ENCODE results near the gene TNS1.

GRCh38 chr2:217803653-217803960 lies 199.2 kb downstream of the TNS1 start:
- TF ChIP-seq, protein P1, sequence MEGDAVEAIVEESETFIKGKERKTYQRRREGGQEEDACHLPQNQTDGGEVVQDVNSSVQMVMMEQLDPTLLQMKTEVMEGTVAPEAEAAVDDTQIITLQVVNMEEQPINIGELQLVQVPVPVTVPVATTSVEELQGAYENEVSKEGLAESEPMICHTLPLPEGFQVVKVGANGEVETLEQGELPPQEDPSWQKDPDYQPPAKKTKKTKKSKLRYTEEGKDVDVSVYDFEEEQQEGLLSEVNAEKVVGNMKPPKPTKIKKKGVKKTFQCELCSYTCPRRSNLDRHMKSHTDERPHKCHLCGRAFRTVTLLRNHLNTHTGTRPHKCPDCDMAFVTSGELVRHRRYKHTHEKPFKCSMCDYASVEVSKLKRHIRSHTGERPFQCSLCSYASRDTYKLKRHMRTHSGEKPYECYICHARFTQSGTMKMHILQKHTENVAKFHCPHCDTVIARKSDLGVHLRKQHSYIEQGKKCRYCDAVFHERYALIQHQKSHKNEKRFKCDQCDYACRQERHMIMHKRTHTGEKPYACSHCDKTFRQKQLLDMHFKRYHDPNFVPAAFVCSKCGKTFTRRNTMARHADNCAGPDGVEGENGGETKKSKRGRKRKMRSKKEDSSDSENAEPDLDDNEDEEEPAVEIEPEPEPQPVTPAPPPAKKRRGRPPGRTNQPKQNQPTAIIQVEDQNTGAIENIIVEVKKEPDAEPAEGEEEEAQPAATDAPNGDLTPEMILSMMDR (conservative IDR thresholded peaks at IDR 0.05; ENCODE audit: low read depth, low read length), result no peak
- TF ChIP-seq EZH2 (IDR thresholded peaks at IDR 0.05; ENCODE audit: low read length, unreplicated experiment) (no peak), EZH2phosphoT487 (IDR thresholded peaks at IDR 0.05; ENCODE audit: borderline replicate concordance, low read length) (no peak)
